UCSD-AML1 (cell line): Measurements from ENCODE around the gene NEB.
"Not testable (repeated sequence)": the region's sequence is repeated elsewhere in the genome, so short reads cannot be mapped to it uniquely, and the experiment has no call there.

ENCODE experiments used
- DNase-seq: peaks from one replicate; lab custom pipeline; 2025; ENCODE audit not compliant: unreplicated experiment; lab: John Stamatoyannopoulos, UW

NEB gene

GRCh38 chr2:151655663-151656398 is 78.4 kb downstream of the NEB start:
- no peak for DNase-seq

GRCh38 chr2:151654891-151655290 is 79.4 kb downstream of the NEB start:
- DNase-seq = no peak

- no peak for DNase-seq
Measured at GRCh38 chr2:151654085-151654484, 80.2 kb downstream of the NEB start.

GRCh38 chr2:151651274-151651673 is 83.0 kb downstream of the NEB start:
- no peak for DNase-seq

GRCh38 chr2:151650456-151650855 is 83.8 kb downstream of the NEB start:
- no peak for DNase-seq

GRCh38 chr2:151649966-151650365 is 84.3 kb downstream of the NEB start:
- DNase-seq = no peak

- no peak for DNase-seq
Measured at GRCh38 chr2:151649400-151649799, 84.9 kb downstream of the NEB start.

- DNase-seq = peak; percentile 15
Measured at GRCh38 chr2:151646512-151646911, 87.8 kb downstream of the NEB start.

GRCh38 chr2:151644580-151644979 is 89.7 kb downstream of the NEB start:
- DNase-seq = no peak

- DNase-seq = not testable (repeated sequence)
Measured at GRCh38 chr2:151641895-151642294, 92.4 kb downstream of the NEB start.

- no peak for DNase-seq
Measured at GRCh38 chr2:151640087-151640486, 94.2 kb downstream of the NEB start.

- DNase-seq = no peak
Measured at GRCh38 chr2:151638990-151639389, 95.3 kb downstream of the NEB start.

GRCh38 chr2:151638191-151638933 is 95.9 kb downstream of the NEB start:
- peak; percentile 47 for DNase-seq

GRCh38 chr2:151637271-151637781 is 97.0 kb downstream of the NEB start:
- peak; percentile 76 for DNase-seq

- DNase-seq = no peak
Measured at GRCh38 chr2:151634736-151635467, 99.4 kb downstream of the NEB start.

GRCh38 chr2:151632993-151633565 is 101.2 kb downstream of the NEB start:
- no peak for DNase-seq

GRCh38 chr2:151630372-151630771 is 103.9 kb downstream of the NEB start:
- no peak for DNase-seq

- no peak for DNase-seq
Measured at GRCh38 chr2:151627353-151627752, 106.9 kb downstream of the NEB start.

- DNase-seq = no peak
Measured at GRCh38 chr2:151624271-151624670, 110.0 kb downstream of the NEB start.

GRCh38 chr2:151623631-151624030 is 110.6 kb downstream of the NEB start:
- DNase-seq = no peak

GRCh38 chr2:151620761-151621160 is 113.5 kb downstream of the NEB start:
- DNase-seq = no peak
